HG03439 (cell line): ENCODE results near the gene IL32.

Experiments used
- ATAC-seq: cut with Tn5 transposase; IDR thresholded peaks from one replicate; pipeline ENCODE4 v1.9.1; 2021; ENCODE audit warnings: mild to moderate bottlenecking, moderate library complexity; ENCODE audit not compliant: unreplicated experiment

The IL32 gene

GRCh38 chr16:3027983-3028715, 37.3 kb upstream of the IL32 start:
- ATAC-seq = peak; percentile 27

GRCh38 chr16:3028716-3029319, 36.6 kb upstream of the IL32 start:
- no peak for ATAC-seq

- ATAC-seq = no peak
These were observed 35.8 kb upstream of the IL32 start for GRCh38 chr16:3029491-3030221.

- no peak for ATAC-seq
These were observed 34.9 kb upstream of the IL32 start for GRCh38 chr16:3030222-3031212.

GRCh38 chr16:3032624-3033023, 32.8 kb upstream of the IL32 start:
- no peak for ATAC-seq

GRCh38 chr16:3035289-3035971, 30.0 kb upstream of the IL32 start:
- ATAC-seq = no peak

GRCh38 chr16:3035972-3036725, 29.3 kb upstream of the IL32 start:
- no peak for ATAC-seq

GRCh38 chr16:3036726-3037315, 28.6 kb upstream of the IL32 start, which contains the start of gene BICDL2:
Gene BICDL2, minus strand, starts transcription at chr16:3036944. Its CDS starts 1,448 bp downstream, at chr16:3035496.
- no peak for ATAC-seq

- ATAC-seq = no peak
These were observed 27.2 kb upstream of the IL32 start for GRCh38 chr16:3038256-3038655.

GRCh38 chr16:3038896-3039295, 26.5 kb upstream of the IL32 start:
- ATAC-seq = no peak

GRCh38 chr16:3042376-3042775, 23.1 kb upstream of the IL32 start:
- ATAC-seq = no peak

GRCh38 chr16:3044708-3045107, 20.7 kb upstream of the IL32 start:
- no peak for ATAC-seq

GRCh38 chr16:3045758-3046640, 19.4 kb upstream of the IL32 start, which contains the start of gene MMP25:
Gene MMP25, plus strand, starts transcription at chr16:3046561. Its CDS starts 357 bp downstream, at chr16:3046918.
- ATAC-seq = no peak

GRCh38 chr16:3046641-3047386, 18.6 kb upstream of the IL32 start:
- no peak for ATAC-seq

GRCh38 chr16:3047387-3047720, 18.1 kb upstream of the IL32 start:
- no peak for ATAC-seq

GRCh38 chr16:3049921-3050481, 15.4 kb upstream of the IL32 start:
- no peak for ATAC-seq

GRCh38 chr16:3050487-3050886, 15.0 kb upstream of the IL32 start:
- ATAC-seq = no peak
